Measurements from ENCODE around the gene DCDC1.

Gene DCDC1

GRCh38 chr11:30816959-30817880, 552.3 kb downstream of the DCDC1 start:
- no peak overlapping the region for H3K4me3 ChIP-seq (ENCODE audit: low read length)
- no peak for TF ChIP-seq CTCF (IDR thresholded peaks at IDR 0.05; ENCODE audit: insufficient read depth, low read depth, low read length, missing control alignments)
- peak; percentile 31 for DNase-seq (ENCODE audit: low read depth)

GRCh38 chr11:30815619-30816018, 553.9 kb downstream of the DCDC1 start:
- H3K4me3 ChIP-seq (ENCODE audit: low read length): no peak overlapping the region
- no peak for DNase-seq (ENCODE audit: low read depth)
- TF ChIP-seq CTCF (IDR thresholded peaks at IDR 0.05; ENCODE audit: insufficient read depth, low read depth, low read length, missing control alignments): no peak

- TF ChIP-seq CTCF (IDR thresholded peaks at IDR 0.05; ENCODE audit: insufficient read depth, low read depth, low read length, missing control alignments): no peak
- DNase-seq (ENCODE audit: low read depth): no peak
- H3K4me3 ChIP-seq (ENCODE audit: low read length): no peak overlapping the region
Observed at GRCh38 chr11:30814737-30815136, 554.8 kb downstream of the DCDC1 start.
